Body of pancreas (tissue), 4 donors: ENCODE results near the gene ERGIC2. TPM values are rescaled to one million over a fixed set of nuclear protein-coding genes. Genes with fewer than 3 reads are reported as not detected.

Source experiments
- ATAC-seq: fragments of 150-250 bp; one replicate; pipeline ENCODE4 v1.9.1; 2016
- DNase-seq, 4 donors: peaks; one replicate each; pipeline ENCODE4 v3.0.0-alpha.2; 2019
- H3K27ac ChIP-seq, 4 donors: fragments of 200-600 bp; sonication (generic); 1 replicate in 3 of 4; 2 replicates in 1 of 4; pipeline versions ENCODE4 v1.5.1 to v1.6.1; 2016 to 2019; ENCODE audit warnings: mild to moderate bottlenecking in 1 of 4, mixed read lengths in 1 of 4, moderate library complexity in 1 of 4
- H3K27me3 ChIP-seq, 2 donors: fragments of 200-600 bp; sonication (generic); one replicate each; pipeline ENCODE4 v1.6.0; 2016; ENCODE audit warnings: mild to moderate bottlenecking in 1 of 2
- H3K36me3 ChIP-seq, 2 donors: fragments of 200-600 bp; sonication (generic); replicated peaks in 1 of 2; 2 replicates each; pipeline ENCODE4 v1.5.1; 2016; ENCODE audit warnings: low read depth in 2 of 2; ENCODE audit not compliant: insufficient read depth in 1 of 2
- H3K4me1 ChIP-seq: fragments of 200-600 bp; sonication (generic); one replicate; pipeline ENCODE4 v1.6.0; 2016
- H3K4me3 ChIP-seq, 2 donors: fragments of 200-600 bp; sonication (generic); 1 replicate in 1 of 2; 2 replicates in 1 of 2; pipeline ENCODE4 v1.5.1; 2016 to 2019
- H3K9me3 ChIP-seq, 3 donors: fragments of 200-600 bp; sonication (generic); 1 replicate in 2 of 3; 2 replicates in 1 of 3; pipeline ENCODE4 v1.5.1; 2016
- CTCF ChIP-seq, 7 experiments: fragments of 450-650 bp in 4 of 7; fragments of 200-600 bp in 3 of 7; sonication (generic) in 3 of 7; IDR thresholded peaks; one replicate each; pipeline ENCODE4 v1.5.1; 2016 to 2019; ENCODE audit warnings: antibody characterized with exemption in 7 of 7
- POLR2A ChIP-seq, 3 donors: fragments of 450-650 bp; IDR thresholded peaks; one replicate each; pipeline ENCODE4 v1.6.1; 2016; ENCODE audit warnings: antibody characterized with exemption in 3 of 3, mild to moderate bottlenecking in 2 of 3
- WGBS, 2 donors: methylation state at CpG; one replicate each; pipeline ENCODE4 v1.1.5; 2017; 5-methylcytosine and 5-hydroxymethylcytosine counted together
- intact Hi-C: fragments of 100-400 bp; cut with DNase I; formaldehyde crosslinking; loops from one replicate; pipeline ENCODE4 v1.15.1; 2023
- total RNA-seq, 2 donors: library from RNA; depleted of rRNA; stranded (reverse); fragments of >200 nt; gene quantifications; one replicate each; pipeline ENCODE4 v1.1.0, GENCODE V29; 2016

The ERGIC2 gene
- total RNA-seq, 2 donors from 2014 or later, result 12.5 to 38.4 TPM

- ATAC-seq (no peak), DNase-seq (no peak)
- TF ChIP-seq POLR2A (IDR thresholded peaks at IDR 0.05), result no peak
- no peak for TF ChIP-seq CTCF (IDR thresholded peaks at IDR 0.05)
- no peak overlapping the region for H3K27ac ChIP-seq
- H3K36me3 ChIP-seq, result no peaks in the 10 kb centered on the region
- no peaks in the 10 kb centered on the region for H3K4me1 ChIP-seq
- no peak overlapping the region for H3K4me3 ChIP-seq
- H3K27me3 ChIP-seq, result no peaks in the 10 kb centered on the region
- intact Hi-C loops, result no loop called here
- no peaks in the 10 kb centered on the region for H3K9me3 ChIP-seq
Observed at GRCh38 chr12:29414368-29414767, 33.4 kb upstream of the ERGIC2 start.

- Histone ChIP-seq H3K36me3 (no peaks in the 10 kb centered on the region), H3K4me3 (no peak overlapping the region), H3K9me3 (no peaks in the 10 kb centered on the region), H3K4me1 (no peaks in the 10 kb centered on the region), H3K27ac (no peak overlapping the region), H3K27me3 (no peaks in the 10 kb centered on the region)
- 44 to 46% methylated on average over 4 of the region's 4 CpGs for WGBS, 2 donors
- ATAC-seq, result no peak
- TF ChIP-seq CTCF (IDR thresholded peaks at IDR 0.05) (no peak), POLR2A (IDR thresholded peaks at IDR 0.05) (no peak)
- intact Hi-C loops, result no loop called here
- no peak for DNase-seq
Observed at GRCh38 chr12:29405561-29405960, 24.6 kb upstream of the ERGIC2 start.

- H3K27ac ChIP-seq, result no peak overlapping the region
- no peaks in the 10 kb centered on the region for H3K9me3 ChIP-seq
- DNase-seq, result no peak
- WGBS, 2 donors, result 44 to 62% methylated on average over 4 of the region's 4 CpGs
- no peaks in the 10 kb centered on the region for H3K4me1 ChIP-seq
- TF ChIP-seq CTCF (IDR thresholded peaks at IDR 0.05) (no peak), POLR2A (IDR thresholded peaks at IDR 0.05) (no peak)
- no peaks in the 10 kb centered on the region for H3K36me3 ChIP-seq
- ATAC-seq, result no peak
- H3K4me3 ChIP-seq, result no peak overlapping the region
- intact Hi-C loops, result no loop called here
- H3K27me3 ChIP-seq, result no peaks in the 10 kb centered on the region
Observed at GRCh38 chr12:29403991-29404390, 23.0 kb upstream of the ERGIC2 start.

GRCh38 chr12:29402437-29402836 lies 21.5 kb upstream of the ERGIC2 start:
- DNase-seq (no peak), ATAC-seq (no peak)
- no peaks in the 10 kb centered on the region for H3K27me3 ChIP-seq
- H3K9me3 ChIP-seq, result no peaks in the 10 kb centered on the region
- intact Hi-C loops, result no loop called here
- H3K4me3 ChIP-seq, result no peak overlapping the region
- H3K4me1 ChIP-seq, result no peaks in the 10 kb centered on the region
- no peaks in the 10 kb centered on the region for H3K36me3 ChIP-seq
- no peak overlapping the region for H3K27ac ChIP-seq
- TF ChIP-seq POLR2A (IDR thresholded peaks at IDR 0.05) (no peak), CTCF (IDR thresholded peaks at IDR 0.05) (no peak)

- H3K27ac ChIP-seq, result no peak overlapping the region
- H3K36me3 ChIP-seq, result no peaks in the 10 kb centered on the region
- no peak overlapping the region for H3K4me3 ChIP-seq
- no peak for DNase-seq
- WGBS, 2 donors, result 80 to 83% methylated on average over 1 of the region's 1 CpG
- intact Hi-C loops, result no loop called here
- no peaks in the 10 kb centered on the region for H3K9me3 ChIP-seq
- TF ChIP-seq POLR2A (IDR thresholded peaks at IDR 0.05), result no peak
- no peak for TF ChIP-seq CTCF (IDR thresholded peaks at IDR 0.05)
- H3K27me3 ChIP-seq, result no peaks in the 10 kb centered on the region
- H3K4me1 ChIP-seq, result no peaks in the 10 kb centered on the region
- no peak for ATAC-seq
Observed at GRCh38 chr12:29398495-29398894, 17.5 kb upstream of the ERGIC2 start.
